ENCODE data around the gene GOT2. TPM values are rescaled to one million over a fixed set of nuclear protein-coding genes. Genes with fewer than 3 reads are reported as not detected.
A peak's percentile ranks its signal among the peaks of the same experiment; 100 is the strongest.

GOT2 gene
- total RNA-seq, 2 donors from 2014 or later = 106 to 128 TPM

DNA sequence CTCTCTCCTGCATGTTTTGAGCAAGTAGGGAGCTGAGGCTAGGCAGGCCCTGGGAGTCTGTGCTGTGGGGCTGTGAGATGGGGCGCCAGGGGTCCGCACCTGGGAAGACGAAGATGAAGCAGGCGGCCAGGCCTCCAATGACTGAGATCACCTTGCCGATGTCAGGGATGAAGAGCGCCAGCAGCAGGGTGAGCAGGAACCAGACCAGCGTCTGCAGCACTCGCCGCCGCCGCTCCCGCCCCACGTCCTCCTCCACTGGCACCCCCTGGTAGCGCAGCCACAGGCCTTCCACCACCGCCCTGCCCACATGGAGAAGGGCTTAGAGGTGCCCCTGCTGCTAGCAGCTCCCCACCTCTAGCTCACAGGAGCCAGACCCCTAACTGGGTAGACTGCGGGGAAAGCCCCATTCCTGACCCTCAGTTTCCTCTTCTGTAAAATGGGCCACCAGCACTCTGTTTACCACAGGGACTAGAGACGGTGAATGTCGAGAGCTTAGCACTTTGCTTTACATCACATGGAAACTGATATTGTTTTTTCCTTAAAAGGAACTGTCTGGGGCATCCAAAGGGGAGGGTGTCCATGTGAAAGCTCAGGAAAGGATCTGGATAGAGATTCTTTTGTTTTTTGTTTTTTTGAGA is 63.1 kb downstream of the GOT2 start:
- no peaks in the 10 kb centered on the region for H3K27me3 Mint-ChIP-seq (ENCODE audit: insufficient read depth)
- Histone ChIP-seq H3K4me3 (ENCODE audit: low read length) (no peak overlapping the region), H3K9ac (ENCODE audit: extremely low read depth, low read length, poor library complexity, severe bottlenecking) (no peak overlapping the region), H3K36me3 (ENCODE audit: control insufficient read depth, insufficient read depth, low read length) (peaks cover 20% of the 10 kb centered on the region), H3K4me1 (ENCODE audit: control insufficient read depth, insufficient read depth, low read length) (no peaks in the 10 kb centered on the region), H3K27me3 (ENCODE audit: control insufficient read depth, insufficient read depth, low read length, poor library complexity, severe bottlenecking) (no peaks in the 10 kb centered on the region), H3K27ac (ENCODE audit: low read depth, low read length) (no peak overlapping the region), H3K9me3 (ENCODE audit: control insufficient read depth, low read length) (no peaks in the 10 kb centered on the region)
- TF ChIP-seq CTCF (conservative IDR thresholded peaks at IDR 0.05) = no peak
- no peak overlapping the region for H3K4me3 Mint-ChIP-seq
- H3K9me3 Mint-ChIP-seq = no peaks in the 10 kb centered on the region
- no peak for DNase-seq
- no peak overlapping the region for H3K27ac Mint-ChIP-seq
- peaks cover 65% of the 10 kb centered on the region for H3K36me3 Mint-ChIP-seq (ENCODE audit: low read depth)
- WGBS, 2 experiments (ENCODE audit: insufficient coverage in 1 of 2, insufficient read length in 1 of 2) = 95 to 99% methylated on average over 12 to 18 of the region's 18 CpGs
- H3K4me1 Mint-ChIP-seq = no peaks in the 10 kb centered on the region

DNA sequence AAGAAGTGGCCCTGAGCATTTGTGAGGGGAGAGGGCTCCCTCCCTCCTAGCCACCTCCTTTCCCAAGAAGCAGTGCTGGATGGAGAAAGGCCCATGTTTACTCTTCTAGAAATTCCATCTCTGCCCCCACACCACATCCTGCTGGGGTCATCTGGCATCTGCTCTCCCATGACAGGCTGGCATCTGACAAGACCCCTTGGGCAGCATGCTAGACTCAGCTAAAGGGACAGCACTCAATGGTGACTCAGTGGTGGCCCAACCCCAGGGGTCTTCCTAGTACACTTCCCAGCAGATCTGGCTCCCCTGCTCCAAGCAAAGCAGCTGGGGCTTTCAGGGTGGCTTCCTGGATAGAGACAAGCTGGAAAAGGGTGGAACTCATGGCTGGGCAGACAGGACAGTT is 63.9 kb downstream of the GOT2 start:
- H3K4me3 ChIP-seq (ENCODE audit: low read length) = no peak overlapping the region
- Mint-ChIP-seq H3K9me3 (no peaks in the 10 kb centered on the region), H3K36me3 (ENCODE audit: low read depth) (peaks cover 58% of the 10 kb centered on the region), H3K27me3 (ENCODE audit: insufficient read depth) (no peaks in the 10 kb centered on the region), H3K4me1 (no peaks in the 10 kb centered on the region), H3K27ac (no peak overlapping the region), H3K4me3 (no peak overlapping the region)
- no peaks in the 10 kb centered on the region for H3K4me1 ChIP-seq (ENCODE audit: control insufficient read depth, insufficient read depth, low read length)
- TF ChIP-seq CTCF (conservative IDR thresholded peaks at IDR 0.05) = no peak
- DNase-seq = no peak
- H3K36me3 ChIP-seq (ENCODE audit: control insufficient read depth, insufficient read depth, low read length) = peaks cover 12% of the 10 kb centered on the region
- no peak overlapping the region for H3K27ac ChIP-seq (ENCODE audit: low read depth, low read length)
- H3K27me3 ChIP-seq (ENCODE audit: control insufficient read depth, insufficient read depth, low read length, poor library complexity, severe bottlenecking) = no peaks in the 10 kb centered on the region
- H3K9me3 ChIP-seq (ENCODE audit: control insufficient read depth, low read length) = no peaks in the 10 kb centered on the region
- no peak overlapping the region for H3K9ac ChIP-seq (ENCODE audit: extremely low read depth, low read length, poor library complexity, severe bottlenecking)

- no peak for DNase-seq
- Histone ChIP-seq H3K27me3 (ENCODE audit: control insufficient read depth, insufficient read depth, low read length, poor library complexity, severe bottlenecking) (no peaks in the 10 kb centered on the region), H3K27ac (ENCODE audit: low read depth, low read length) (no peak overlapping the region), H3K4me1 (ENCODE audit: control insufficient read depth, insufficient read depth, low read length) (no peaks in the 10 kb centered on the region), H3K36me3 (ENCODE audit: control insufficient read depth, insufficient read depth, low read length) (no peaks in the 10 kb centered on the region), H3K9ac (ENCODE audit: extremely low read depth, low read length, poor library complexity, severe bottlenecking) (no peak overlapping the region), H3K4me3 (ENCODE audit: low read length) (no peak overlapping the region), H3K9me3 (ENCODE audit: control insufficient read depth, low read length) (no peaks in the 10 kb centered on the region)
- H3K9me3 Mint-ChIP-seq = no peaks in the 10 kb centered on the region
- H3K27ac Mint-ChIP-seq = peak overlapping the region; percentile 29
- 86 to 90% methylated on average over 6 to 8 of the region's 8 CpGs for WGBS, 2 experiments (ENCODE audit: insufficient coverage in 1 of 2, insufficient read length in 1 of 2)
- no peak overlapping the region for H3K4me3 Mint-ChIP-seq
- no peaks in the 10 kb centered on the region for H3K4me1 Mint-ChIP-seq
- H3K27me3 Mint-ChIP-seq (ENCODE audit: insufficient read depth) = no peaks in the 10 kb centered on the region
- H3K36me3 Mint-ChIP-seq (ENCODE audit: low read depth) = peaks cover 25% of the 10 kb centered on the region
- no peak for TF ChIP-seq CTCF (conservative IDR thresholded peaks at IDR 0.05)
Measured at GRCh38 chr16:58665200-58665599, 68.9 kb downstream of the GOT2 start.
